K562 (cell line): ENCODE data around the gene C4orf36. TPM values are rescaled to one million over a fixed set of nuclear protein-coding genes. Genes with fewer than 3 reads are reported as not detected.

ENCODE experiments used
- ATAC-seq: fragments of 200-7000 bp; cut with Tn5 transposase; 3 replicates; pipeline ENCODE4 v1.9.1; 2020; ENCODE audit warnings: moderate library complexity
- BruUV-seq: library from RNA; stranded (reverse); fragments of 400-500 nt; replicated peaks from 2 replicates; lab custom pipeline; 2021; lab: Mats Ljungman, UMichigan
- CTCF ChIA-PET: fragments of 300-600 bp; formaldehyde crosslinking; extraction: SDS; loops from one replicate; lab custom pipeline; 2021; ENCODE audit warnings: low intra/inter-chr PET ratio; lab: Yijun Ruan, JAX
- POLR2A ChIA-PET: fragments of 300-600, 350-650 bp; sonication (Branson Sonifier 250); formaldehyde crosslinking; extraction: SDS; loops from one replicate; lab custom pipeline; 2021; ENCODE audit warnings: antibody characterized with exemption, inconsistent platforms; lab: Yijun Ruan, JAX
- DNase-seq, 4 experiments: peaks; one replicate each; pipeline versions ENCODE4 v3.0.0 to v3.0.0-alpha.2; 2011 to 2018; ENCODE audit warnings: low spot score in 3 of 4, mixed read lengths in 3 of 4; ENCODE audit errors: extremely low read depth in 1 of 4
- FAIRE-seq: peaks from 2 replicates; lab custom pipeline; 2011; peaks lifted over from hg19 to GRCh38; lab: Jason Lieb, UNC
- H2AFZ ChIP-seq: 2 replicates; pipeline ENCODE4 v1.6.0; 2011; ENCODE audit warnings: low read depth, low read length, control low read depth, inconsistent platforms
- H3K27ac ChIP-seq: fragments of 200-600 bp; 3 replicates; pipeline ENCODE4 v1.8.0; 2011; ENCODE audit warnings: low read depth, mild to moderate bottlenecking, control low read depth, inconsistent platforms, low read length, moderate library complexity, mixed read lengths; ENCODE audit errors: extremely low read depth
- H3K27me3 ChIP-seq, 2 experiments: fragments of 300-600 bp in 1 of 2; 2 replicates in 1 of 2; 3 replicates in 1 of 2; pipeline versions ENCODE4 v1.6.0 to v1.8.0; 2011; ENCODE audit warnings: inconsistent platforms in 2 of 2, low read length in 2 of 2, mild to moderate bottlenecking in 1 of 2, mixed read lengths in 1 of 2, moderate library complexity in 1 of 2; ENCODE audit not compliant: control insufficient read depth in 2 of 2, insufficient read depth in 2 of 2
- H3K36me3 ChIP-seq: fragments of 300-600 bp; 3 replicates; pipeline ENCODE4 v1.8.0; 2011; ENCODE audit warnings: mild to moderate bottlenecking, low read length, inconsistent platforms; ENCODE audit not compliant: control insufficient read depth, insufficient read depth
- H3K4me1 ChIP-seq, 2 experiments: fragments of 200-600 bp in 1 of 2; replicated peaks in 1 of 2; 2 replicates in 1 of 2; 3 replicates in 1 of 2; pipeline versions ENCODE4 v1.5.1 to v1.8.0; 2011; ENCODE audit warnings: inconsistent platforms in 2 of 2, low read length in 2 of 2, mild to moderate bottlenecking in 1 of 2, mixed read lengths in 1 of 2, moderate library complexity in 1 of 2; ENCODE audit not compliant: control insufficient read depth in 2 of 2, insufficient read depth in 2 of 2
- H3K4me2 ChIP-seq: 2 replicates; pipeline ENCODE4 v1.6.1; 2011; ENCODE audit warnings: low read length, control low read depth, inconsistent platforms, mixed read lengths; ENCODE audit not compliant: insufficient read depth
- H3K4me3 ChIP-seq: fragments of 200-600 bp; sonication (generic), shearing (Covaris generic); 2 replicates; pipeline ENCODE4 v1.5.1; 2016; ENCODE audit warnings: control low read depth, inconsistent platforms
- H3K79me2 ChIP-seq: fragments of 200-600 bp; 3 replicates; pipeline ENCODE4 v1.8.0; 2011; ENCODE audit warnings: low read length, inconsistent platforms; ENCODE audit not compliant: control insufficient read depth, insufficient read depth
- H3K9ac ChIP-seq, 2 experiments: 2 replicates each; pipeline versions ENCODE4 v1.6.0 to v1.6.1; 2011; ENCODE audit warnings: low read depth in 2 of 2, low read length in 2 of 2, control low read depth in 1 of 2, inconsistent platforms in 1 of 2, mild to moderate bottlenecking in 1 of 2, mixed read lengths in 1 of 2; ENCODE audit not compliant: insufficient read depth in 1 of 2
- H3K9me1 ChIP-seq: one replicate; pipeline ENCODE4 v1.6.0; 2011; ENCODE audit warnings: inconsistent platforms, mild to moderate bottlenecking, low read length, moderate library complexity; ENCODE audit not compliant: control insufficient read depth, insufficient read depth
- H3K9me3 ChIP-seq: replicated peaks from 2 replicates; pipeline ENCODE4 v1.5.1; 2011; ENCODE audit warnings: low read depth, low read length, inconsistent platforms; ENCODE audit not compliant: control insufficient read depth, insufficient read depth
- H4K20me1 ChIP-seq: replicated peaks from 2 replicates; pipeline ENCODE4 v1.6.1; 2011; ENCODE audit warnings: low read length, inconsistent platforms, mixed read lengths; ENCODE audit not compliant: control insufficient read depth, insufficient read depth
- ARID2 ChIP-seq: fragments of 450-650 bp; IDR thresholded peaks from 2 replicates; pipeline ENCODE4 v1.6.1; 2017; ENCODE audit warnings: antibody characterized with exemption, mild to moderate bottlenecking
- E2F3 ChIP-seq: fragments of 250-450 bp; sonication (Bioruptor Pico); IDR thresholded peaks from 2 replicates; pipeline ENCODE4 v1.4.0; 2020; ENCODE audit warnings: mild to moderate bottlenecking
- FOXM1 ChIP-seq, 2 experiments: fragments of 450-650 bp in 1 of 2; sonication (generic) in 1 of 2; formaldehyde crosslinking in 1 of 2; IDR thresholded peaks; 2 replicates each; pipeline versions ENCODE4 v1.6.1 to v1.9.0; 2017 to 2022; ENCODE audit warnings: low read depth in 2 of 2, mild to moderate bottlenecking in 2 of 2, missing genetic modification reagents in 1 of 2, moderate library complexity in 1 of 2
- FOXP1 ChIP-seq: sonication (generic); formaldehyde crosslinking; IDR thresholded peaks from 2 replicates; pipeline ENCODE4 v1.8.0; 2022; ENCODE audit warnings: mild to moderate bottlenecking, missing genetic modification reagents
- HDAC6 ChIP-seq: IDR thresholded peaks from 2 replicates; pipeline ENCODE4 v1.6.1; 2012; ENCODE audit warnings: low read depth, mild to moderate bottlenecking, control low read depth, inconsistent platforms, low read length, moderate library complexity
- HNRNPH1 ChIP-seq: fragments of 200-400 bp; formaldehyde crosslinking; optimal IDR thresholded peaks from 2 replicates; pipeline ENCODE3; 2017; ENCODE audit warnings: low read depth, mild to moderate bottlenecking, low read length, moderate library complexity
- IRF2 ChIP-seq: sonication (generic); formaldehyde crosslinking; IDR thresholded peaks from 2 replicates; pipeline ENCODE4 v1.8.1; 2022; ENCODE audit warnings: mild to moderate bottlenecking, missing genetic modification reagents
- JUNB ChIP-seq: fragments of 450-650 bp; formaldehyde crosslinking; conservative IDR thresholded peaks from 2 replicates; pipeline ENCODE4 v1.4.0; 2020; ENCODE audit warnings: mild to moderate bottlenecking
- SIN3A ChIP-seq, 2 experiments: fragments of 150-350 bp in 1 of 2; IDR thresholded peaks; 2 replicates each; pipeline ENCODE4 v1.6.1; 2011 to 2016; ENCODE audit warnings: borderline replicate concordance in 2 of 2, low read depth in 2 of 2, low read length in 2 of 2, mild to moderate bottlenecking in 2 of 2, moderate library complexity in 2 of 2; ENCODE audit not compliant: control insufficient read depth in 1 of 2
- SREBF2 ChIP-seq: sonication (generic); formaldehyde crosslinking; IDR thresholded peaks from 2 replicates; pipeline ENCODE4 v1.4.0; 2020; ENCODE audit warnings: mild to moderate bottlenecking, missing genetic modification reagents
- STAT5A ChIP-seq: IDR thresholded peaks from 2 replicates; pipeline ENCODE4 v1.6.1; 2012; ENCODE audit warnings: low read length, inconsistent platforms, borderline replicate concordance
- TAF15 ChIP-seq: fragments of 200-400 bp; formaldehyde crosslinking; IDR thresholded peaks from 2 replicates; pipeline ENCODE4 v1.6.1; 2017; ENCODE audit warnings: mild to moderate bottlenecking, low read depth, low read length, moderate library complexity
- TBL1XR1 ChIP-seq, 2 experiments: IDR thresholded peaks; 2 replicates each; pipeline ENCODE4 v1.6.1; 2012; ENCODE audit warnings: improper control_type of control experiment in 2 of 2, low read length in 2 of 2, mild to moderate bottlenecking in 1 of 2
- ZBTB17 ChIP-seq: fragments of 450-650 bp; formaldehyde crosslinking; IDR thresholded peaks from 2 replicates; pipeline ENCODE4 v1.4.0; 2020; ENCODE audit warnings: mild to moderate bottlenecking
- ZC3H11A ChIP-seq: IDR thresholded peaks from 2 replicates; pipeline ENCODE4 v1.6.1; 2012; ENCODE audit warnings: low read depth, low read length, improper control_type of control experiment
- ZNF217 ChIP-seq: sonication (generic); formaldehyde crosslinking; IDR thresholded peaks from 2 replicates; pipeline ENCODE4 v1.8.0; 2022; ENCODE audit warnings: mild to moderate bottlenecking, missing genetic modification reagents
- ZNF3 ChIP-seq: fragments of 250-450 bp; sonication (Bioruptor Pico); IDR thresholded peaks from 2 replicates; pipeline ENCODE4 v1.5.0; 2021; ENCODE audit warnings: mild to moderate bottlenecking, moderate library complexity
- ZNF609 ChIP-seq: sonication (generic); formaldehyde crosslinking; IDR thresholded peaks from 2 replicates; pipeline ENCODE4 v1.8.1; 2023; ENCODE audit warnings: missing genetic modification reagents, mild to moderate bottlenecking, borderline replicate concordance
- ZNF778 ChIP-seq: fragments of 450-650 bp; formaldehyde crosslinking; IDR thresholded peaks from 2 replicates; pipeline ENCODE4 v1.4.0; 2020; ENCODE audit warnings: mild to moderate bottlenecking, moderate library complexity
- ZSCAN32 ChIP-seq: fragments of 450-650 bp; formaldehyde crosslinking; IDR thresholded peaks from 2 replicates; pipeline ENCODE4 v1.4.0; 2020; ENCODE audit warnings: mild to moderate bottlenecking, moderate library complexity
- WGBS: fragments of 100-300 bp; shearing (Covaris generic); methylation state at CpG from one replicate; pipeline ENCODE4 v1.1.6; 2016; ENCODE audit warnings: low coverage, mixed read lengths; ENCODE audit not compliant: insufficient coverage; ENCODE audit errors: missing lambda C conversion rate; 5-methylcytosine and 5-hydroxymethylcytosine counted together
- in situ Hi-C: fragments of 300-500 bp; cut with MboI; formaldehyde crosslinking; loops from 4 replicates; pipeline ENCODE4 v1.15.0; 2018; ENCODE audit warnings: inconsistent platforms, mixed read lengths
- intact Hi-C: fragments of 100-400 bp; cut with micrococcal nuclease; formaldehyde crosslinking; loops from 2 replicates; pipeline ENCODE4 v1.14.2; 2022
- polyA plus RNA-seq, 8 experiments: library from polyadenylated mRNA; depleted of rRNA in 4 of 8; stranded (reverse) in 5 of 8; unstranded in 3 of 8; fragments of >200 nt; fragmentation: Nextera tagmentation in 2 of 8; fragmentation: Illumina TruSeq in 1 of 8; extraction: Ambion mirVana in 2 of 8; extraction: Trizol in 1 of 8; gene quantifications; 2 replicates each; pipeline versions ENCODE4 v1.2.1 to v1.2.3, GENCODE V29; 2011 to 2014; ENCODE audit warnings: inconsistent platforms in 1 of 8, missing spikeins in 1 of 8
- total RNA-seq, 7 experiments: library from RNA; depleted of rRNA in 6 of 7; stranded (reverse); fragments of >200 nt in 6 of 7; fragmentation: Illumina TruSeq in 2 of 7; extraction: Trizol in 2 of 7; gene quantifications; 2 replicates each; pipeline versions ENCODE4 v1.2.1 to v1.2.3, GENCODE V29; 2011 to 2021; ENCODE audit warnings: low replicate concordance in 1 of 7

C4orf36 gene
- total and polyA plus RNA-seq, 9 of the 15 experiments (the other 6 are each of a cell fraction or from before 2014, with no cell fraction given) = 0.14 to 0.45 (median 0.20) TPM; not detected in 5

GRCh38 chr4:86916392-86916791, 24.2 kb upstream of the C4orf36 start:
- ChIA-PET CTCF (no interaction called here), POLR2A (interaction anchor here (1.1 to 1.2 kb wide), 2 partner anchors 10 to 90 kb away, joined by 4 read pairs; no protein-coding TSS in a partner anchor)
- BruUV-seq = no TSS peak
- DNase-seq (peak in 2 of 4 experiments; percentile 50 to 65), ATAC-seq (no peak; the same call in 2 of the 3 replicates), FAIRE-seq (no peak)
- Histone ChIP-seq H3K27ac (no peak overlapping the region), H3K9ac (no peak overlapping the region), H3K27me3 (no peaks in the 10 kb centered on the region; a peak in 1 of 5 replicates), H4K20me1 (no peaks in the 10 kb centered on the region), H3K4me2 (no peak overlapping the region), H3K9me1 (no peaks in the 10 kb centered on the region), H3K79me2 (no peaks in the 10 kb centered on the region), H3K9me3 (no peaks in the 10 kb centered on the region), H2AFZ (no peak overlapping the region), H3K4me1 (peaks cover 10 to 20% of the 10 kb centered on the region in 2 experiments; a peak in 4 of 5 replicates), H3K36me3 (no peaks in the 10 kb centered on the region; the same call in 2 of the 3 replicates), H3K4me3 (no peak overlapping the region)
- in situ Hi-C loops (no loop called here), intact Hi-C loops (no loop called here)
- WGBS = 13% methylated on average over 1 of the region's 1 CpG
- TF ChIP-seq HNRNPH1 (no peak), ZSCAN32 (CRISPR knock-in tag) (no peak), SREBF2 (CRISPR knock-in tag) (no peak), JUNB (CRISPR knock-in tag) (no peak), STAT5A (peak; percentile 70; the same call in 1 of the 2 replicates), ZNF217 (no peak), FOXM1 (IDR thresholded peaks at IDR 0.05; ENCODE audit: low read depth) (peak; percentile 65), FOXM1 (CRISPR knock-in tag; IDR thresholded peaks at IDR 0.05; ENCODE audit: low read depth) (no peak), FOXP1 (CRISPR knock-in tag) (no peak), HDAC6 (no peak), TBL1XR1 (IDR thresholded peaks at IDR 0.05; ENCODE audit: low read length in 2 of 2) (peak in 1 of 2 experiments; percentile 48; a peak in 1 of 4 replicates), SIN3A (IDR thresholded peaks at IDR 0.05; ENCODE audit: borderline replicate concordance in 2 of 2, control insufficient read depth in 1 of 2, low read depth in 2 of 2, low read length in 2 of 2) (no peak), ZNF778 (no peak), ZC3H11A (no peak), ARID2 (no peak), ZBTB17 (CRISPR knock-in tag) (no peak), TAF15 (no peak), E2F3 (no peak), ZNF609 (CRISPR knock-in tag) (no peak), IRF2 (no peak), ZNF3 (CRISPR knock-in tag) (no peak)
